A549 treated with AZD9567 at 1 μM for 4 hours (cell line): ENCODE results near the gene SIRPG. TPM values are rescaled to one million over a fixed set of nuclear protein-coding genes. Genes with fewer than 3 reads are reported as not detected.

Experiments used
- total RNA-seq: library from RNA; stranded (reverse); fragments of 200-300 nt; extraction: Qiagen RNA extraction; gene quantifications from 5 replicates; pipeline ENCODE4 v1.2.3, GENCODE V29; 2022; ENCODE audit not compliant: insufficient read depth

Gene SIRPG
- not detected in 5 replicates for total RNA-seq

GRCh38 chr20:1657556-1658334, at the start of gene SIRPG:
Gene SIRPG, minus strand, starts transcription at chr20:1657779. Its CDS starts 65 bp downstream, at chr20:1657714.

GRCh38 chr20:1619861-1620444, 37.6 kb downstream of the SIRPG start, which contains the start of gene SIRPB1:
Gene SIRPB1, minus strand, starts transcription at chr20:1620009. Its CDS starts 65 bp downstream, at chr20:1619944.

Other genes starting within 250 kb of the SIRPG start
- 114 to 129 TPM (median 116 TPM) in 5 replicates for gene NSFL1C, start 190.9 kb downstream of the SIRPG start, total RNA-seq
- gene SIRPB2, start 166.4 kb downstream of the SIRPG start, total RNA-seq, result not detected in 5 replicates
- gene SIRPD, start 100.1 kb downstream of the SIRPG start, total RNA-seq, result not detected in 5 replicates
- gene SIRPB1, start 37.8 kb downstream of the SIRPG start, total RNA-seq, result 0.29 to 0.49 TPM (median 0.43 TPM) in 4 of 5 replicates, not detected in the other
- gene SIRPA, start 237.6 kb upstream of the SIRPG start, total RNA-seq, result 20.0 to 24.0 TPM (median 21.0 TPM) in 5 replicates